Suprapubic skin (tissue), 3 donors: ENCODE measurements around the gene RCN2.

Experiments used
- EP300 ChIP-seq: sonication (generic); formaldehyde crosslinking; IDR thresholded peaks from one replicate; pipeline ENCODE4 v1.6.1; 2017; ENCODE audit warnings: antibody characterized with exemption
- TF ChIP-seq, protein P1 (sequence below), 2 donors: fragments of 200-600 bp in 1 of 2; fragments of 450-650 bp in 1 of 2; sonication (generic) in 1 of 2; IDR thresholded peaks; one replicate each; pipeline ENCODE4 v1.5.1; 2016 to 2019; ENCODE audit warnings: antibody characterized with exemption in 2 of 2, mild to moderate bottlenecking in 1 of 2, moderate library complexity in 1 of 2

DNA sequence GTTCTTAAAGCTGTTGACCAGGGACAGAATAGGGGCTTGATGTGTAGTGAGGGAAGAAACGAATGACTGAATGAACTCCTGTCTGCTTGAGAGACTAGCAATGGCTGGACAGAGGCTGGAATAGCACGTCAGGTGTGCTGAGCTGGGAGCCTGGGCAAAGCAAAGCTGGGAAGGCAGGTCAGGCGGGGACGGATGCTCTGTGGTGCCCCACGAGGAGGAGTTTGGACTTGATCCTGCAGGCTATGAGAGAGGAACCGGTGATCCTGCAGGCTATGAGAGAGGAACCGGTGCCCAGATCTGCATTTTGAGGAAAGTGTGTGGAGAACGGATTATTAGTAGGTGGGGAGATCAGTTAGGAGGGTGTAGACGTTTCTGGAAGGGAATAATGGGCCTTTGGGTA, 32.0 kb downstream of the RCN2 start:
- TF ChIP-seq, protein P1, sequence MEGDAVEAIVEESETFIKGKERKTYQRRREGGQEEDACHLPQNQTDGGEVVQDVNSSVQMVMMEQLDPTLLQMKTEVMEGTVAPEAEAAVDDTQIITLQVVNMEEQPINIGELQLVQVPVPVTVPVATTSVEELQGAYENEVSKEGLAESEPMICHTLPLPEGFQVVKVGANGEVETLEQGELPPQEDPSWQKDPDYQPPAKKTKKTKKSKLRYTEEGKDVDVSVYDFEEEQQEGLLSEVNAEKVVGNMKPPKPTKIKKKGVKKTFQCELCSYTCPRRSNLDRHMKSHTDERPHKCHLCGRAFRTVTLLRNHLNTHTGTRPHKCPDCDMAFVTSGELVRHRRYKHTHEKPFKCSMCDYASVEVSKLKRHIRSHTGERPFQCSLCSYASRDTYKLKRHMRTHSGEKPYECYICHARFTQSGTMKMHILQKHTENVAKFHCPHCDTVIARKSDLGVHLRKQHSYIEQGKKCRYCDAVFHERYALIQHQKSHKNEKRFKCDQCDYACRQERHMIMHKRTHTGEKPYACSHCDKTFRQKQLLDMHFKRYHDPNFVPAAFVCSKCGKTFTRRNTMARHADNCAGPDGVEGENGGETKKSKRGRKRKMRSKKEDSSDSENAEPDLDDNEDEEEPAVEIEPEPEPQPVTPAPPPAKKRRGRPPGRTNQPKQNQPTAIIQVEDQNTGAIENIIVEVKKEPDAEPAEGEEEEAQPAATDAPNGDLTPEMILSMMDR (IDR thresholded peaks at IDR 0.05) = no peak
- TF ChIP-seq EP300 = no peak
